Measurements from ENCODE around the gene PRDM16. TPM values are rescaled to one million over a fixed set of nuclear protein-coding genes. Genes with fewer than 3 reads are reported as not detected.
"Not testable (repeated sequence)": the region's sequence is repeated elsewhere in the genome, so short reads cannot be mapped to it uniquely, and the experiment has no call there.

Gene PRDM16
- total RNA-seq, 1 experiment from 2014 or later = 0.04 TPM

DNA sequence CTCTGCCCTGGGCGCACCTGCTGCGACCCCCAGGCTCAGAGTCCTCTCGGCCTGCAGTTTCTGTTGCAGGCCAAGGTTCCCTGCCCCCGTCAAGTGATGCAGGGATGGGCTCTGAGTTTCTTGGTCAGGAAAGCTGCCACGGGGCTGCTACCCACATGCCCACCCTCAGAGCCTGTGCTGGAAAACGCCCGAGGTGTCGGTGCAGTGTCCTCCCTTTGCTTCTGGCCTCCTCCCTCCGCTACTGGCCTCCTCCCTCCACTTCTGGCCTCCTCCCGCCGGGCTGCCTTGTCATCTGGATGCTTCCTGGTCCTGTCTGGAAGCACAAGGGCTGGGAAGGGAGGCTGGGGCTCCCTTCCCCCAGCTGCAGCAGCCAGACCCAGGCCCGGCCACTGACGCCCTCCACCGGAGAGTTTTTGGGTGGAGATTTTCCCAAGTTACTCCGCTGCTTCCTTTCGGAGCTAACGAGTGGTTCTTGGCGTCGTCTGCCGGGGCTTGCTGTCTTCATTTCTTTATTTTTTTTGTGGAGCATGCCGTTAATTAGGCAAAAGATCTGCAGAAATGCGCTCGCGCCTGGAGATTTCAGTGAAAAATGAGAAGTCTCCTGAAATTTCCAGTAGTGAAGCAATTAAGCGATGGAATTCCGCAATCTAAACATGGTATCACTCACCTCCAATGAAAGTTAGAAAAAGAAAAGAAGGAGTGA lies 17.4 kb downstream of the PRDM16 start:
- Histone ChIP-seq H3K4me3 (ENCODE audit: low read length) (no peak overlapping the region), H4K20me1 (ENCODE audit: low read length) (no peaks in the 10 kb centered on the region), H3K4me2 (ENCODE audit: low read length) (no peak overlapping the region), H3K36me3 (ENCODE audit: low read depth, low read length) (no peaks in the 10 kb centered on the region), H3K9me2 (replicated peaks; ENCODE audit: low read length) (no peaks in the 10 kb centered on the region), H3F3A (ENCODE audit: low read length, unreplicated experiment) (no peaks in the 10 kb centered on the region), H3K9ac (ENCODE audit: low read length) (no peak overlapping the region), H2AFZ (ENCODE audit: low read length) (no peak overlapping the region), H3K27ac (ENCODE audit: low read length) (no peak overlapping the region), H3K79me2 (ENCODE audit: low read length) (no peaks in the 10 kb centered on the region), H3K27me3 (ENCODE audit: low read length) (peaks cover 86% of the 10 kb centered on the region), H3K4me1 (ENCODE audit: insufficient read depth, low read length) (no peaks in the 10 kb centered on the region), H3K9me3 (ENCODE audit: low read length) (no peaks in the 10 kb centered on the region)
- DNase-seq (no peak), ATAC-seq (no peak)
- intact Hi-C loops (cut with micrococcal nuclease) = no loop called here
- BruUV-seq (replicated peaks) = no TSS peak
- ChIA-PET POLR2A (ENCODE audit: unreplicated experiment) (no interaction called here), CTCF (no interaction called here)
- TF ChIP-seq EZH2phosphoT487 (IDR thresholded peaks at IDR 0.05; ENCODE audit: borderline replicate concordance, low read length) = no peak
- TF ChIP-seq, protein P1, sequence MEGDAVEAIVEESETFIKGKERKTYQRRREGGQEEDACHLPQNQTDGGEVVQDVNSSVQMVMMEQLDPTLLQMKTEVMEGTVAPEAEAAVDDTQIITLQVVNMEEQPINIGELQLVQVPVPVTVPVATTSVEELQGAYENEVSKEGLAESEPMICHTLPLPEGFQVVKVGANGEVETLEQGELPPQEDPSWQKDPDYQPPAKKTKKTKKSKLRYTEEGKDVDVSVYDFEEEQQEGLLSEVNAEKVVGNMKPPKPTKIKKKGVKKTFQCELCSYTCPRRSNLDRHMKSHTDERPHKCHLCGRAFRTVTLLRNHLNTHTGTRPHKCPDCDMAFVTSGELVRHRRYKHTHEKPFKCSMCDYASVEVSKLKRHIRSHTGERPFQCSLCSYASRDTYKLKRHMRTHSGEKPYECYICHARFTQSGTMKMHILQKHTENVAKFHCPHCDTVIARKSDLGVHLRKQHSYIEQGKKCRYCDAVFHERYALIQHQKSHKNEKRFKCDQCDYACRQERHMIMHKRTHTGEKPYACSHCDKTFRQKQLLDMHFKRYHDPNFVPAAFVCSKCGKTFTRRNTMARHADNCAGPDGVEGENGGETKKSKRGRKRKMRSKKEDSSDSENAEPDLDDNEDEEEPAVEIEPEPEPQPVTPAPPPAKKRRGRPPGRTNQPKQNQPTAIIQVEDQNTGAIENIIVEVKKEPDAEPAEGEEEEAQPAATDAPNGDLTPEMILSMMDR (conservative IDR thresholded peaks at IDR 0.05; ENCODE audit: low read depth, low read length) = no peak
- TF ChIP-seq EZH2 (IDR thresholded peaks at IDR 0.05; ENCODE audit: low read length, unreplicated experiment) = no peak

DNA sequence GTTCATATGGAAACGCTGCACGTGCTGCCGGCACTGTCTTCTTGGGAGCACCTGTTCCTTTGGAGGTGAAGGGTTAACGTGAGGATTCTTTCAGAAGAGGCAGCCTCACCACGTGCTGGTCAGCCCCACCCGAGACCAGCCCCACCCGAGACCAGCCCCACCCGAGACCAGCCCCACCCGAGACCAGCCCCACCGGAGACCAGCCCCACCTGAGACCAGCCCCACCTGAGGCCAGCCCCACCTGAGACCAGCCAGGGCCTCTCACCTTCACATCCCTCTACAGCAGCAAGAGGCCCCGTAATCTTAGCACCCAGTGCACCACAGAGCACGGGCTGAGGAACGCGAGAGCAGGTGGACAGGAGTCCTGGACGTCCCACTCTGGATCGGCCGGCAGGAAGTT lies 18.0 kb downstream of the PRDM16 start:
- ATAC-seq = no peak
- no peak overlapping the region for H2AFZ ChIP-seq (ENCODE audit: low read length)
- no peaks in the 10 kb centered on the region for H4K20me1 ChIP-seq (ENCODE audit: low read length)
- H3K4me3 ChIP-seq (ENCODE audit: low read length) = no peak overlapping the region
- no peaks in the 10 kb centered on the region for H3F3A ChIP-seq (ENCODE audit: low read length, unreplicated experiment)
- H3K27ac ChIP-seq (ENCODE audit: low read length) = no peak overlapping the region
- H3K9me2 ChIP-seq (replicated peaks; ENCODE audit: low read length) = no peaks in the 10 kb centered on the region
- no peaks in the 10 kb centered on the region for H3K79me2 ChIP-seq (ENCODE audit: low read length)
- H3K4me1 ChIP-seq (ENCODE audit: insufficient read depth, low read length) = no peaks in the 10 kb centered on the region
- H3K4me2 ChIP-seq (ENCODE audit: low read length) = no peak overlapping the region
- no peak for DNase-seq
- no peaks in the 10 kb centered on the region for H3K9me3 ChIP-seq (ENCODE audit: low read length)
- no peaks in the 10 kb centered on the region for H3K36me3 ChIP-seq (ENCODE audit: low read depth, low read length)
- ChIA-PET POLR2A (ENCODE audit: unreplicated experiment) (no interaction called here), CTCF (no interaction called here)
- no TSS peak for BruUV-seq (replicated peaks)
- intact Hi-C loops (cut with micrococcal nuclease) = no loop called here
- no peak for TF ChIP-seq EZH2phosphoT487 (IDR thresholded peaks at IDR 0.05; ENCODE audit: borderline replicate concordance, low read length)
- TF ChIP-seq, protein P1 (conservative IDR thresholded peaks at IDR 0.05; ENCODE audit: low read depth, low read length) = no peak
- no peak for TF ChIP-seq EZH2 (IDR thresholded peaks at IDR 0.05; ENCODE audit: low read length, unreplicated experiment)
- H3K9ac ChIP-seq (ENCODE audit: low read length) = no peak overlapping the region
- peaks cover 86% of the 10 kb centered on the region for H3K27me3 ChIP-seq (ENCODE audit: low read length)

DNA sequence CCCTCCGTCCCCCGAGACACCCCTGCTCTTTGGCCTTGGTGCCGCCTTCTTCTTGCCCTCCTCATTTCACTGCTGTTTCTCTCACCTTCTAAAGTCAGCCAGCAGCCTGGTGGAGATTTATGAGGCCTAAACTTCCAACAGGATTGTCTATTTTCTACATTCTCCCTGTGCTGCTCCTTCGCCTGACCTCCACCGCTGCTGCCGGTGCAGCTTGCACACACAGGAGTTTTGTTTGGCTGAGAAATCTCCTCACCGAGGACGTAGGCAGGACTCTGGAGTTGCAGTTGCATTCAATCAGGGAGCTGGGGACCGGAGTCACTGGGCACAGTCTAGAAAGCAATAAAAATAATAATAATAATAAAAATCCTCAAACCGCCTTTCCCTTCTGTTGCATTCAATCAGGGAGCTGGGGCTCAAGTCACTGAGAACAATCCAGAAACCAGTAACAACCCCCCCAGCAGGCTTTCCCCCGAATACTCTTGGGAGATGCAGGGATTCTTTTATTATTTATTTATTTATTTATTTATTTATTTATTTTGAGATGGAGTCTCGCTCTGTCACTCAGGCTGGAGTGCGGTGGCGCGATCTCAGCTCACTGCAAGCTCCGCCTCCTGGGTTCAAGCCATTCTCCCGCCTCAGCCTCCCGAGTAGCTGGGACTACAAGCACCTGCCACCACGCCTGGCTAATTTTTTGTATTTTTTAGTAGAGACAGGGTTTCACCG lies 19.1 kb downstream of the PRDM16 start:
- intact Hi-C loops (cut with micrococcal nuclease); H3K9ac ChIP-seq (ENCODE audit: low read length); H3K36me3 ChIP-seq (ENCODE audit: low read depth, low read length); H3K79me2 ChIP-seq (ENCODE audit: low read length); H3K4me2 ChIP-seq (ENCODE audit: low read length); POLR2A ChIA-PET (ENCODE audit: unreplicated experiment); H2AFZ ChIP-seq (ENCODE audit: low read length); CTCF ChIA-PET; H3K9me2 ChIP-seq (replicated peaks; ENCODE audit: low read length); H3K4me3 ChIP-seq (ENCODE audit: low read length); H4K20me1 ChIP-seq (ENCODE audit: low read length); BruUV-seq (replicated peaks); H3K27ac ChIP-seq (ENCODE audit: low read length); H3K4me1 ChIP-seq (ENCODE audit: insufficient read depth, low read length); H3F3A ChIP-seq (ENCODE audit: low read length, unreplicated experiment); H3K9me3 ChIP-seq (ENCODE audit: low read length); ATAC-seq; DNase-seq: not testable (repeated sequence)
- peaks cover 86% of the 10 kb centered on the region for H3K27me3 ChIP-seq (ENCODE audit: low read length)
